H9 (cell line): ENCODE measurements around the gene GABRR3. TPM values are rescaled to one million over a fixed set of nuclear protein-coding genes. Genes with fewer than 3 reads are reported as not detected.
A peak's percentile ranks its signal among the peaks of the same experiment; 100 is the strongest.

Source experiments
- DNase-seq: peaks from one replicate; pipeline ENCODE4 v3.0.0-alpha.2; 2017
- H2AFZ ChIP-seq: one replicate; pipeline ENCODE4 v1.6.1; 2013; ENCODE audit warnings: mild to moderate bottlenecking, low read length, control low read depth, moderate library complexity
- H2AK5ac ChIP-seq: 2 replicates; pipeline ENCODE4 v1.6.1; 2013; ENCODE audit warnings: low read length, control low read depth, mixed read lengths; ENCODE audit not compliant: insufficient read length
- H2BK120ac ChIP-seq: one replicate; pipeline ENCODE4 v1.6.1; 2013; ENCODE audit warnings: low read depth, mild to moderate bottlenecking, low read length, control low read depth, inconsistent platforms; ENCODE audit not compliant: poor library complexity, severe bottlenecking
- H2BK12ac ChIP-seq: 2 replicates; pipeline ENCODE4 v1.6.1; 2013; ENCODE audit warnings: low read length, control low read depth, mixed read lengths, low read depth; ENCODE audit not compliant: insufficient read length
- H2BK15ac ChIP-seq: 2 replicates; pipeline ENCODE4 v1.6.1; 2013; ENCODE audit warnings: low read depth, low read length, control low read depth
- H2BK20ac ChIP-seq: one replicate; pipeline ENCODE4 v1.6.1; 2013; ENCODE audit warnings: low read depth, mild to moderate bottlenecking, low read length, control low read depth, inconsistent platforms; ENCODE audit not compliant: poor library complexity, severe bottlenecking
- H2BK5ac ChIP-seq: 2 replicates; pipeline ENCODE4 v1.6.1; 2013; ENCODE audit warnings: low read length, control low read depth, mixed read lengths; ENCODE audit not compliant: insufficient read length
- H3K14ac ChIP-seq: 2 replicates; pipeline ENCODE4 v1.6.1; 2013; ENCODE audit warnings: low read length, control low read depth; ENCODE audit not compliant: insufficient read depth
- H3K18ac ChIP-seq: 2 replicates; pipeline ENCODE4 v1.6.1; 2013; ENCODE audit warnings: low read depth, mild to moderate bottlenecking, mixed read lengths, low read length, control low read depth; ENCODE audit not compliant: insufficient read length
- H3K23ac ChIP-seq: 2 replicates; pipeline ENCODE4 v1.6.1; 2013; ENCODE audit warnings: low read length, control low read depth, mixed read lengths, low read depth; ENCODE audit not compliant: insufficient read length
- H3K23me2 ChIP-seq: 2 replicates; pipeline ENCODE4 v1.6.1; 2013; ENCODE audit warnings: low read depth, mild to moderate bottlenecking, mixed read lengths, low read length, control low read depth; ENCODE audit not compliant: insufficient read length, poor library complexity, severe bottlenecking
- H3K27ac ChIP-seq: 2 replicates; pipeline ENCODE4 v1.5.1; 2013; ENCODE audit warnings: low read length, control low read depth, mixed read lengths, low read depth; ENCODE audit not compliant: insufficient read length
- H3K27me3 ChIP-seq: 2 replicates; pipeline ENCODE4 v1.6.1; 2013; ENCODE audit warnings: low read length, control low read depth, inconsistent platforms; ENCODE audit not compliant: insufficient read depth
- H3K4ac ChIP-seq: 2 replicates; pipeline ENCODE4 v1.6.1; 2013; ENCODE audit warnings: low read depth, mild to moderate bottlenecking, control low read depth, inconsistent platforms, low read length, moderate library complexity
- H3K4me1 ChIP-seq: 2 replicates; pipeline ENCODE4 v1.6.1; 2013; ENCODE audit warnings: low read length, control low read depth, inconsistent platforms; ENCODE audit not compliant: insufficient read depth
- H3K4me2 ChIP-seq: 2 replicates; pipeline ENCODE4 v1.6.1; 2013; ENCODE audit warnings: low read length, control low read depth, mixed read lengths; ENCODE audit not compliant: insufficient read length, insufficient read depth
- H3K56ac ChIP-seq: 2 replicates; pipeline ENCODE4 v1.6.1; 2013; ENCODE audit warnings: low read depth, mild to moderate bottlenecking, mixed read lengths, low read length, control low read depth; ENCODE audit not compliant: insufficient read length
- H3K79me1 ChIP-seq: 2 replicates; pipeline ENCODE4 v1.6.1; 2013; ENCODE audit warnings: low read depth, mild to moderate bottlenecking, moderate library complexity, low read length, control low read depth, inconsistent platforms; ENCODE audit not compliant: insufficient read depth, poor library complexity, severe bottlenecking
- H3K79me2 ChIP-seq: 2 replicates; pipeline ENCODE4 v1.6.1; 2013; ENCODE audit warnings: low read length, control low read depth, inconsistent platforms; ENCODE audit not compliant: insufficient read depth
- H3K9ac ChIP-seq: 2 replicates; pipeline ENCODE4 v1.6.1; 2013; ENCODE audit warnings: low read length, control low read depth, mixed read lengths; ENCODE audit not compliant: insufficient read length; ENCODE audit errors: extremely low read depth
- H3K9me3 ChIP-seq: one replicate; pipeline ENCODE4 v1.6.1; 2013; ENCODE audit warnings: low read depth, low read length, inconsistent platforms; ENCODE audit not compliant: control insufficient read depth
- H3T11ph ChIP-seq: one replicate; pipeline ENCODE4 v1.6.1; 2013; ENCODE audit warnings: mild to moderate bottlenecking, low read length, control low read depth, inconsistent platforms
- H4K20me1 ChIP-seq: one replicate; pipeline ENCODE4 v1.6.1; 2013; ENCODE audit not compliant: control insufficient read depth, insufficient read length, insufficient read depth
- H4K5ac ChIP-seq: 2 replicates; pipeline ENCODE4 v1.6.1; 2013; ENCODE audit warnings: low read depth, mild to moderate bottlenecking, mixed read lengths, low read length, control low read depth; ENCODE audit not compliant: insufficient read length
- H4K8ac ChIP-seq: replicated peaks from 2 replicates; pipeline ENCODE4 v1.6.1; 2013; ENCODE audit warnings: low read length, control low read depth, mixed read lengths, low read depth; ENCODE audit not compliant: insufficient read length
- H4K91ac ChIP-seq: 2 replicates; pipeline ENCODE4 v1.6.1; 2013; ENCODE audit warnings: low read depth, mild to moderate bottlenecking, moderate library complexity, mixed read lengths, low read length, control low read depth; ENCODE audit not compliant: insufficient read length
- H3K27ac Mint-ChIP-seq, 3 experiments: 2 replicates in 2 of 3; 3 replicates in 1 of 3; pipeline ENCODE4 v1.8.0; 2020 to 2021; ENCODE audit warnings: mixed read lengths in 3 of 3, mild to moderate bottlenecking in 1 of 3, moderate library complexity in 1 of 3
- H3K27me3 Mint-ChIP-seq: 2 replicates; pipeline ENCODE4 v1.8.0; 2021; ENCODE audit warnings: low read depth, mild to moderate bottlenecking, moderate library complexity, mixed read lengths
- H3K36me3 Mint-ChIP-seq, 3 experiments: 2 replicates in 2 of 3; 3 replicates in 1 of 3; pipeline ENCODE4 v1.8.0; 2020 to 2021; ENCODE audit warnings: low read depth in 3 of 3, mixed read lengths in 3 of 3; ENCODE audit not compliant: insufficient read depth in 1 of 3
- H3K4me1 Mint-ChIP-seq, 2 experiments: 2 replicates each; pipeline ENCODE4 v1.8.0; 2020; ENCODE audit warnings: mixed read lengths in 2 of 2
- H3K4me3 Mint-ChIP-seq, 2 experiments: 2 replicates in 1 of 2; 3 replicates in 1 of 2; pipeline ENCODE4 v1.8.0; 2020 to 2021; ENCODE audit warnings: mild to moderate bottlenecking in 2 of 2, mixed read lengths in 2 of 2, moderate library complexity in 1 of 2
- H3K9me3 Mint-ChIP-seq, 2 experiments: 2 replicates in 1 of 2; 3 replicates in 1 of 2; pipeline ENCODE4 v1.8.0; 2020; ENCODE audit warnings: mild to moderate bottlenecking in 2 of 2, mixed read lengths in 2 of 2, moderate library complexity in 1 of 2
- WGBS: extraction: QIAGEN DNeasy Blood & Tissue Kit; methylation state at CpG from one replicate; pipeline ENCODE4 v1.1.7; 2013; ENCODE audit warnings: missing lambda C conversion rate, low lambda C conversion rate, mixed read lengths; ENCODE audit not compliant: insufficient read length; ENCODE audit errors: extremely low coverage; 5-methylcytosine and 5-hydroxymethylcytosine counted together
- total RNA-seq: library from RNA; stranded (reverse); gene quantifications from 2 replicates; pipeline ENCODE4 v1.2.1, GENCODE V29; 2021
- TF ChIP-seq, protein P1 (sequence below): fragments of 200-600 bp; sonication (generic); conservative IDR thresholded peaks from 3 replicates; pipeline ENCODE4 v1.8.0; 2021; ENCODE audit warnings: antibody characterized with exemption, mild to moderate bottlenecking

GABRR3 gene
- total RNA-seq, 1 experiment from 2014 or later: not detected

DNA sequence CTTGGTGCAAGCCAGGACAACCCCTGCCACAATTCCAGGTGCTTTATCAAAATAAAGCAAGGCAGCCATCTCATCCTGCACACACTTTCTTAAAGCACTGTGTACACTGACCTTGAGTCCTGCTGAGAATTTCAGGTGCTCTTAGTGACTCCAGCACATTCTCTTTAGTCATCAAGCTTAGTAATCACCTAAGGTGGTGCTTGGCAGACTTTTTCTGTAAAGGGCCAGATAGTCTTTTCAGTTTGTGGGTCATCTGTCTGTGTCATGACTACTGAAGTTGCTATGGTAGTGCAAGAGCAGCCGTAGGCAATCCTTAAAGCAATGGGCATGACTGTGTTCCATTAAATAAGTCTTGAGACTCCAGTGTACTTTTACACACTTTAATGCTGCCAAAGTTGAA lies 99.3 kb downstream of the GABRR3 start:
- Histone ChIP-seq H4K91ac (no peak overlapping the region), H2AFZ (no peak overlapping the region), H3K9ac (no peak overlapping the region), H3K79me2 (no peaks in the 10 kb centered on the region), H2BK15ac (no peak overlapping the region), H4K8ac (peak overlapping the region; percentile 44), H3K9me3 (no peaks in the 10 kb centered on the region), H2BK12ac (no peak overlapping the region), H3K27me3 (no peaks in the 10 kb centered on the region), H3T11ph (no peak overlapping the region), H3K56ac (no peak overlapping the region), H4K5ac (no peak overlapping the region), H2BK5ac (no peak overlapping the region), H3K27ac (no peak overlapping the region), H3K23me2 (no peaks in the 10 kb centered on the region), H2AK5ac (no peak overlapping the region), H3K4me2 (no peak overlapping the region), H3K14ac (no peak overlapping the region), H3K4ac (no peak overlapping the region), H2BK120ac (no peak overlapping the region), H3K4me1 (no peaks in the 10 kb centered on the region), H3K23ac (no peak overlapping the region), H2BK20ac (no peak overlapping the region), H3K18ac (no peak overlapping the region), H4K20me1 (no peaks in the 10 kb centered on the region), H3K79me1 (no peaks in the 10 kb centered on the region)
- WGBS: no CpG with 5 or more reads among the region's 1 CpG
- DNase-seq: no peak
- Mint-ChIP-seq H3K27me3 (no peaks in the 10 kb centered on the region), H3K4me1 (no peaks in the 10 kb centered on the region), H3K9me3 (no peaks in the 10 kb centered on the region), H3K27ac (peak overlapping the region in 1 of 3 experiments; percentile 25; a peak in 1 of 7 replicates), H3K36me3 (peaks cover 0 to 2% (median 0%) of the 10 kb centered on the region in 3 experiments; a peak in 4 of 7 replicates), H3K4me3 (no peak overlapping the region)
- TF ChIP-seq, protein P1, sequence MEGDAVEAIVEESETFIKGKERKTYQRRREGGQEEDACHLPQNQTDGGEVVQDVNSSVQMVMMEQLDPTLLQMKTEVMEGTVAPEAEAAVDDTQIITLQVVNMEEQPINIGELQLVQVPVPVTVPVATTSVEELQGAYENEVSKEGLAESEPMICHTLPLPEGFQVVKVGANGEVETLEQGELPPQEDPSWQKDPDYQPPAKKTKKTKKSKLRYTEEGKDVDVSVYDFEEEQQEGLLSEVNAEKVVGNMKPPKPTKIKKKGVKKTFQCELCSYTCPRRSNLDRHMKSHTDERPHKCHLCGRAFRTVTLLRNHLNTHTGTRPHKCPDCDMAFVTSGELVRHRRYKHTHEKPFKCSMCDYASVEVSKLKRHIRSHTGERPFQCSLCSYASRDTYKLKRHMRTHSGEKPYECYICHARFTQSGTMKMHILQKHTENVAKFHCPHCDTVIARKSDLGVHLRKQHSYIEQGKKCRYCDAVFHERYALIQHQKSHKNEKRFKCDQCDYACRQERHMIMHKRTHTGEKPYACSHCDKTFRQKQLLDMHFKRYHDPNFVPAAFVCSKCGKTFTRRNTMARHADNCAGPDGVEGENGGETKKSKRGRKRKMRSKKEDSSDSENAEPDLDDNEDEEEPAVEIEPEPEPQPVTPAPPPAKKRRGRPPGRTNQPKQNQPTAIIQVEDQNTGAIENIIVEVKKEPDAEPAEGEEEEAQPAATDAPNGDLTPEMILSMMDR: no peak

Other genes starting within 250 kb of the GABRR3 start
- gene CRYBG3, start 213.3 kb downstream of the GABRR3 start, total RNA-seq: 5.0 and 5.9 TPM in 2 replicates
- gene RIOX2, start 62.9 kb downstream of the GABRR3 start, total RNA-seq: 13.1 and 15.5 TPM in 2 replicates
- not detected in 2 replicates for gene OR5AC2, start 51.9 kb upstream of the GABRR3 start, total RNA-seq
- not detected in 2 replicates for gene OR5H1, start 95.4 kb upstream of the GABRR3 start, total RNA-seq
- not detected in 2 replicates for gene OR5H14, start 112.2 kb upstream of the GABRR3 start, total RNA-seq
- not detected in 2 replicates for gene OR5H15, start 131.4 kb upstream of the GABRR3 start, total RNA-seq
- gene OR5H6, start 228.9 kb upstream of the GABRR3 start, total RNA-seq: not detected in 2 replicates
- gene OR5H2, start 247.2 kb upstream of the GABRR3 start, total RNA-seq: not detected in 2 replicates